22Rv1 (cell line): ENCODE results near the gene GNAS.

Source experiments
- ZFX ChIP-seq: fragments of 450-650 bp; IDR thresholded peaks from 2 replicates; pipeline ENCODE4 v1.6.1; 2017; ENCODE audit warnings: antibody characterized with exemption, borderline replicate concordance
- TF ChIP-seq, protein P1 (sequence below): fragments of 450-650 bp; IDR thresholded peaks from 2 replicates; pipeline ENCODE4 v1.5.1; 2017; ENCODE audit warnings: mild to moderate bottlenecking

DNA sequence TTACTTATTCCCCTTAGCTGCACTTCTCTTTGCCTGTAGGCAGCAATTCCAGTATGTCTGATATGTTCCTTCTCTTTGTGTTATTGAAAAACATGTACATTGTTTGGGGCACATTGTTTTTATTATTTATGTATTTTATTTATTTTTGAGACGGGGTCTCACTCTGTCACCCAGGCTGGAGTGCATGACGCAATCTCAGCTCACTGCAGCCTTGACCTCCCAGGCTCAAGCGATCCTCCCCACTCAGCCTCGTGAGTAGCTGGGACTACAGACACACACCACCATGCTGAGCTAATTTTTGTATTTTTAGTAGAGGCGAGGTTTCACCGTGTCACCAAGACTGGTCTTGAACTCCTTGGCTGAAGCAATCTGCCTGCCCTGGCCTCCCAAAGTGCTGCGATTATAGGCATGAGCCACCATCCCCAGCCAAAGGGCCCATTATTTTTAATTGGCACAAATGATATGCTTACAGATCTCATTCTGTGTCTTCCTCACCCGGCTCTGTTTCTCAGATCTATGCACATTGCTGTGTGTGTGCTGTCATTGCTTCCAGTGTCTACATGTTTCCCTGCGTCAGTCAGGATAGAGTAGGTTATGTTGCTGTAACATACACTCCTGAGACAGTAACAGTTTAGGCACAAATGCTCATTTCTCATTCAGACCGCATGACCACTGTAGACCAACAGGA, 74.4 kb downstream of the GNAS start:
- TF ChIP-seq, protein P1, sequence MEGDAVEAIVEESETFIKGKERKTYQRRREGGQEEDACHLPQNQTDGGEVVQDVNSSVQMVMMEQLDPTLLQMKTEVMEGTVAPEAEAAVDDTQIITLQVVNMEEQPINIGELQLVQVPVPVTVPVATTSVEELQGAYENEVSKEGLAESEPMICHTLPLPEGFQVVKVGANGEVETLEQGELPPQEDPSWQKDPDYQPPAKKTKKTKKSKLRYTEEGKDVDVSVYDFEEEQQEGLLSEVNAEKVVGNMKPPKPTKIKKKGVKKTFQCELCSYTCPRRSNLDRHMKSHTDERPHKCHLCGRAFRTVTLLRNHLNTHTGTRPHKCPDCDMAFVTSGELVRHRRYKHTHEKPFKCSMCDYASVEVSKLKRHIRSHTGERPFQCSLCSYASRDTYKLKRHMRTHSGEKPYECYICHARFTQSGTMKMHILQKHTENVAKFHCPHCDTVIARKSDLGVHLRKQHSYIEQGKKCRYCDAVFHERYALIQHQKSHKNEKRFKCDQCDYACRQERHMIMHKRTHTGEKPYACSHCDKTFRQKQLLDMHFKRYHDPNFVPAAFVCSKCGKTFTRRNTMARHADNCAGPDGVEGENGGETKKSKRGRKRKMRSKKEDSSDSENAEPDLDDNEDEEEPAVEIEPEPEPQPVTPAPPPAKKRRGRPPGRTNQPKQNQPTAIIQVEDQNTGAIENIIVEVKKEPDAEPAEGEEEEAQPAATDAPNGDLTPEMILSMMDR, result no peak
- TF ChIP-seq ZFX, result no peak
